HEK293 (cell line): ENCODE measurements around the gene APLP2.
A peak's percentile ranks its signal among the peaks of the same experiment; 100 is the strongest.
"Not testable (repeated sequence)": the region's sequence is repeated elsewhere in the genome, so short reads cannot be mapped to it uniquely, and the experiment has no call there.

Experiments
- CTCF ChIA-PET: fragments of 350-600 bp; formaldehyde crosslinking; extraction: SDS; loops from one replicate; lab custom pipeline; 2021; ENCODE audit warnings: antibody characterized with exemption; lab: Yijun Ruan, JAX
- POLR2A ChIA-PET: fragments of 300-600 bp; formaldehyde crosslinking; extraction: SDS; loops from one replicate; lab custom pipeline; 2020; ENCODE audit warnings: antibody characterized with exemption, inconsistent platforms; lab: Yijun Ruan, JAX
- H3K27ac ChIP-seq: fragments of 200-500 bp; sonication (Bioruptor generic); 2 replicates; pipeline ENCODE4 v1.5.1; 2014; ENCODE audit warnings: low read depth, low read length, control low read depth, inconsistent platforms; ENCODE audit errors: extremely low read depth
- H3K36me3 ChIP-seq, 2 experiments: fragments of 200-500 bp in 1 of 2; sonication (Bioruptor generic) in 1 of 2; 1 replicate in 1 of 2; 2 replicates in 1 of 2; pipeline ENCODE4 v1.5.1; 2014 to 2017; ENCODE audit warnings: inconsistent platforms in 2 of 2, low read length in 2 of 2; ENCODE audit not compliant: control insufficient read depth in 2 of 2, insufficient read depth in 1 of 2
- H3K4me1 ChIP-seq: fragments of 200-500 bp; sonication (Bioruptor generic); 2 replicates; pipeline ENCODE4 v1.5.1; 2014; ENCODE audit warnings: mild to moderate bottlenecking, low read length, inconsistent platforms; ENCODE audit not compliant: control insufficient read depth, insufficient read depth
- H3K4me3 ChIP-seq: 2 replicates; pipeline ENCODE4 v1.5.1; 2011; ENCODE audit warnings: low read depth, mild to moderate bottlenecking, control low read depth, low read length, moderate library complexity
- H3K9me3 ChIP-seq: fragments of 200-500 bp; sonication (Bioruptor generic); 2 replicates; pipeline ENCODE4 v1.5.1; 2014; ENCODE audit warnings: low read depth, low read length, inconsistent platforms; ENCODE audit not compliant: control insufficient read depth, insufficient read depth
- CTCF ChIP-seq: fragments of 450-650 bp; formaldehyde crosslinking; IDR thresholded peaks from 2 replicates; pipeline ENCODE4 v1.5.1; 2016; ENCODE audit warnings: missing biosample characterization, missing genetic modification characterization
- FEZF1 ChIP-seq: fragments of 450-650 bp; formaldehyde crosslinking; IDR thresholded peaks from 2 replicates; pipeline ENCODE4 v1.5.1; 2016; ENCODE audit warnings: missing biosample characterization, missing genetic modification characterization
- KLF16 ChIP-seq: fragments of 450-650 bp; formaldehyde crosslinking; IDR thresholded peaks from 2 replicates; pipeline ENCODE4 v1.5.1; 2017; ENCODE audit warnings: missing biosample characterization, missing genetic modification characterization
- MZF1 ChIP-seq: fragments of 450-650 bp; formaldehyde crosslinking; IDR thresholded peaks from 2 replicates; pipeline ENCODE4 v1.5.1; 2017; ENCODE audit warnings: missing biosample characterization, missing genetic modification characterization, borderline replicate concordance
- PRDM6 ChIP-seq: fragments of 450-650 bp; formaldehyde crosslinking; IDR thresholded peaks from 2 replicates; pipeline ENCODE4 v1.5.1; 2017; ENCODE audit warnings: missing biosample characterization, missing genetic modification characterization
- SETDB1 ChIP-seq: IDR thresholded peaks from one replicate; pipeline ENCODE4 v1.6.1; 2017; ENCODE audit warnings: mild to moderate bottlenecking, low read length, moderate library complexity, mixed read lengths; ENCODE audit not compliant: insufficient read length
- SP7 ChIP-seq: fragments of 450-650 bp; formaldehyde crosslinking; IDR thresholded peaks from 2 replicates; pipeline ENCODE4 v1.5.1; 2016; ENCODE audit warnings: missing biosample characterization, missing genetic modification characterization
- ZBTB1 ChIP-seq: fragments of 450-650 bp; formaldehyde crosslinking; IDR thresholded peaks from 2 replicates; pipeline ENCODE4 v1.5.1; 2016; ENCODE audit warnings: missing biosample characterization, missing genetic modification characterization
- ZBTB17 ChIP-seq: fragments of 450-650 bp; formaldehyde crosslinking; IDR thresholded peaks from 2 replicates; pipeline ENCODE4 v1.5.1; 2016; ENCODE audit warnings: missing biosample characterization, missing genetic modification characterization
- ZNF138 ChIP-seq: fragments of 450-650 bp; formaldehyde crosslinking; IDR thresholded peaks from 2 replicates; pipeline ENCODE4 v1.5.1; 2016; ENCODE audit warnings: missing biosample characterization, missing genetic modification characterization, borderline replicate concordance
- ZNF26 ChIP-seq: fragments of 450-650 bp; formaldehyde crosslinking; IDR thresholded peaks from 2 replicates; pipeline ENCODE4 v1.5.1; 2016; ENCODE audit warnings: missing biosample characterization, missing genetic modification characterization
- ZNF274 ChIP-seq, 2 experiments: fragments of 200-500 bp in 1 of 2; fragments of 450-650 bp in 1 of 2; sonication (Bioruptor generic) in 1 of 2; formaldehyde crosslinking in 1 of 2; IDR thresholded peaks; 2 replicates each; pipeline versions ENCODE4 v1.5.1 to v1.6.1; 2014 to 2016; ENCODE audit warnings: borderline replicate concordance in 1 of 2, inconsistent platforms in 1 of 2, low read length in 1 of 2, missing biosample characterization in 1 of 2, missing genetic modification characterization in 1 of 2
- ZNF350 ChIP-seq: fragments of 450-650 bp; formaldehyde crosslinking; IDR thresholded peaks from 2 replicates; pipeline ENCODE4 v1.5.0; 2017; ENCODE audit warnings: missing biosample characterization, mild to moderate bottlenecking, missing genetic modification characterization
- ZNF354C ChIP-seq: fragments of 450-650 bp; formaldehyde crosslinking; IDR thresholded peaks from 2 replicates; pipeline ENCODE4 v1.5.1; 2016; ENCODE audit warnings: missing biosample characterization, missing genetic modification characterization, low read depth, borderline replicate concordance
- ZNF623 ChIP-seq: fragments of 450-650 bp; formaldehyde crosslinking; IDR thresholded peaks from 2 replicates; pipeline ENCODE4 v1.5.1; 2016; ENCODE audit warnings: missing biosample characterization, missing genetic modification characterization
- ZNF645 ChIP-seq: fragments of 450-650 bp; formaldehyde crosslinking; IDR thresholded peaks from 2 replicates; pipeline ENCODE4; 2016; ENCODE audit warnings: missing biosample characterization, missing genetic modification characterization
- ZNF692 ChIP-seq: fragments of 450-650 bp; formaldehyde crosslinking; IDR thresholded peaks from 2 replicates; pipeline ENCODE4 v1.5.1; 2016; ENCODE audit warnings: missing biosample characterization, missing genetic modification characterization

Gene APLP2

GRCh38 chr11:130172001-130172400 lies 102.3 kb downstream of the APLP2 start:
- H3K4me3 ChIP-seq, H3K4me1 ChIP-seq, H3K36me3 ChIP-seq, H3K9me3 ChIP-seq, H3K27ac ChIP-seq: not testable (repeated sequence)
- ChIA-PET POLR2A (interaction anchor here (0.7 kb wide), 1 partner anchor 290 kb away, joined by 3 read pairs; no protein-coding TSS in a partner anchor), CTCF (interaction anchor here (1.1 kb wide), 1 partner anchor 43 kb away, joined by 3 read pairs; no protein-coding TSS in a partner anchor)

- POLR2A ChIA-PET, result no interaction called here
- no peaks in the 10 kb centered on the region for H3K36me3 ChIP-seq
- H3K27ac ChIP-seq, result no peak overlapping the region
- no peak overlapping the region for H3K4me3 ChIP-seq
- CTCF ChIA-PET, result no interaction called here
- TF ChIP-seq ZBTB17 (no peak), SETDB1 (peak; percentile 23), SP7 (tag by site-specific recombination) (no peak)
- H3K9me3 ChIP-seq, result no peaks in the 10 kb centered on the region
- no peaks in the 10 kb centered on the region for H3K4me1 ChIP-seq
Observed at GRCh38 chr11:130174642-130175041, 104.9 kb downstream of the APLP2 start.

GRCh38 chr11:130175898-130176297 lies 106.2 kb downstream of the APLP2 start:
- Histone ChIP-seq H3K27ac (no peak overlapping the region), H3K4me1 (no peaks in the 10 kb centered on the region), H3K36me3 (no peaks in the 10 kb centered on the region), H3K4me3 (no peak overlapping the region), H3K9me3 (no peaks in the 10 kb centered on the region)
- no peak for TF ChIP-seq ZNF138
- no peak for TF ChIP-seq ZNF354C
- no peak for TF ChIP-seq ZNF623 (tag by site-specific recombination)
- no peak for TF ChIP-seq CTCF (tag by site-specific recombination)
- no peak for TF ChIP-seq ZNF26
- no peak for TF ChIP-seq MZF1 (tag by site-specific recombination)
- no peak for TF ChIP-seq ZNF645 (tag by site-specific recombination)
- TF ChIP-seq ZNF274 (IDR thresholded peaks at IDR 0.05; ENCODE audit: low read length), result no peak
- no peak for TF ChIP-seq ZNF274 (tag by site-specific recombination; IDR thresholded peaks at IDR 0.05; ENCODE audit: borderline replicate concordance)
- TF ChIP-seq ZNF350 (tag by site-specific recombination), result no peak
- TF ChIP-seq PRDM6 (tag by site-specific recombination), result no peak
- TF ChIP-seq KLF16 (tag by site-specific recombination), result no peak
- TF ChIP-seq FEZF1 (tag by site-specific recombination), result no peak
- no peak for TF ChIP-seq ZNF692 (tag by site-specific recombination)
- TF ChIP-seq ZBTB1 (tag by site-specific recombination), result no peak
- ChIA-PET POLR2A (no interaction called here), CTCF (no interaction called here)
